EL (cell line): ENCODE data around the gene MGMT.

ENCODE experiments used
- DNase-seq: peaks from one replicate; pipeline ENCODE4 v3.0.0-alpha.2; 2016

MGMT gene

GRCh38 chr10:129744134-129745111 is 277.4 kb downstream of the MGMT start:
- no peak for DNase-seq

GRCh38 chr10:129745186-129745750 is 278.2 kb downstream of the MGMT start:
- no peak for DNase-seq

- no peak for DNase-seq
Measured at GRCh38 chr10:129754211-129755050, 287.4 kb downstream of the MGMT start.

- no peak for DNase-seq
Measured at GRCh38 chr10:129755158-129755591, 288.1 kb downstream of the MGMT start.

GRCh38 chr10:129755621-129756020 is 288.6 kb downstream of the MGMT start:
- no peak for DNase-seq

GRCh38 chr10:129756912-129757901 is 290.2 kb downstream of the MGMT start:
- no peak for DNase-seq

- DNase-seq, result no peak
Measured at GRCh38 chr10:129758207-129759021, 291.4 kb downstream of the MGMT start.

- DNase-seq, result no peak
Measured at GRCh38 chr10:129759214-129760002, 292.4 kb downstream of the MGMT start.

- no peak for DNase-seq
Measured at GRCh38 chr10:129760003-129760315, 292.9 kb downstream of the MGMT start.

- DNase-seq, result no peak
Measured at GRCh38 chr10:129760416-129760815, 293.4 kb downstream of the MGMT start.

- DNase-seq, result no peak
Measured at GRCh38 chr10:129761197-129761972, 294.3 kb downstream of the MGMT start.

GRCh38 chr10:129761981-129762956 is 295.2 kb downstream of the MGMT start:
- DNase-seq, result no peak

GRCh38 chr10:129764011-129764900 is 297.2 kb downstream of the MGMT start:
- DNase-seq, result no peak

- DNase-seq, result no peak
Measured at GRCh38 chr10:129764901-129765663, 298.0 kb downstream of the MGMT start.

GRCh38 chr10:129765664-129766550 is 298.9 kb downstream of the MGMT start:
- DNase-seq, result no peak
